NCI-H226 (cell line): Measurements from ENCODE around the gene PHEX.
"Not testable (repeated sequence)": the region's sequence is repeated elsewhere in the genome, so short reads cannot be mapped to it uniquely, and the experiment has no call there.

Experiments used
- DNase-seq: peaks from one replicate; pipeline ENCODE4 v3.0.0-alpha.2; 2015

Gene PHEX

DNA sequence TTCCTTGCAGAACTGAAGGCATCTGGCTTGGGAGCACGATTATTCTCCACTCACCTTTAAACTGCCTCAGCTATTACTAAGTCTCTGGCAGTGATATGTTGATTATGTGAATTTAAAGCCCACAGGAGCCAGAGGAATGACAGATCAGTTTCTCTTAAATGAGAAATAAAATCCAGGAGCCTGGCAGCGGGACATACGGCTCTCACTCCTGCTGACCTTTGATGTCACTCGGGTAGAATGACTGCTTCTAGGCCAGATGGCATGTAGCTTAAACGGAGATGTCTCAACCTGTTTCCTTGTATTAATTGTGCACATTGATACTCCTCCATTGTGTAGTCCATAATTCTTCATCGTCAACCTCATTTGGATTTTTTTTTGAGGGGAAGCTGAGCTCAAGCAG, 236.6 kb downstream of the PHEX start:
- no peak for DNase-seq

DNA sequence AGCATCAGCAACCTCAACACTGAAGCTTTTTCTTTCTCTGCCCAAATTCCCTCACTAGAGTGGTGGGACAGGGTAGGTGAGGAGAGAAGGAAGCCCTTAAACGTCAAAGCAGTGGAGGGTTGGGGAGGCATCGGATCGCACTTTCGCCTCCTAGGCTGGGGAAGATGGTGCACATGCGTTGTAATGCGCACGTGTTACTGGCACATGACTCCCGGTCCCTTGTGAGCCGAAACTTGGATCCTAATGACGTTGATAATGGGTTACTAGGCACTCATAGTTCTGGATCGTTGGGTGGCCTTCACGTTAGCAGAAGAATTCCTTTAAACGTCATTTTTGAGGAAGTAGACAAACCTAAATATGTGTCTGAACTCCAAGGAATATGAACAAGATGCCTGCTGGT, 240.5 kb downstream of the PHEX start, which contains the start of gene CBLL2:
CBLL2 (plus strand) TSS at position 301 of the 400 bp plus-strand sequence; CDS start at position 380, 79 bp downstream.
- DNase-seq = no peak

GRCh38 chrX:22273714-22274317, 241.7 kb downstream of the PHEX start:
- DNase-seq = no peak

GRCh38 chrX:22276781-22277180, 244.7 kb downstream of the PHEX start:
- no peak for DNase-seq

- DNase-seq = no peak
These were observed 246.2 kb downstream of the PHEX start for GRCh38 chrX:22278375-22278774.

- not testable (repeated sequence) for DNase-seq
These were observed 257.1 kb downstream of the PHEX start for GRCh38 chrX:22289209-22289608.

DNA sequence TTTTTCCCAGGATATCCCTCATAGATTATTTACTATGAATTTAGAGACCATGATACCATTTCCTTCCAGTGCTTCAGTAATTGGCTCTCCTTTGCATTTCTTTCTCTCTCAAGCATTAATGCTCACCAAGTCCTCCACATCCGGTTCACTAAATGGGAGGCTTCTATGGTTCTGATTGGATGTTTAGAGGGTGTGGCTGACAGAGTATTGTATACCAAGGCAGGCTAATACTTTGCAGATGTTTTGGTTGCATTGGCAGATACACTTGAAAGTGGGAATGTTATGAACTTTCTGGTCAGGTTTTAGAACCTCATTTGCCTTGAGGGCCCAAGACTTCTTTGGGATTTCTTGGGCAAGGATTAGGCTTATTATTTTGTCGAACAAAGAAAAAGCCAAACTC, 264.7 kb downstream of the PHEX start:
- DNase-seq = no peak

DNA sequence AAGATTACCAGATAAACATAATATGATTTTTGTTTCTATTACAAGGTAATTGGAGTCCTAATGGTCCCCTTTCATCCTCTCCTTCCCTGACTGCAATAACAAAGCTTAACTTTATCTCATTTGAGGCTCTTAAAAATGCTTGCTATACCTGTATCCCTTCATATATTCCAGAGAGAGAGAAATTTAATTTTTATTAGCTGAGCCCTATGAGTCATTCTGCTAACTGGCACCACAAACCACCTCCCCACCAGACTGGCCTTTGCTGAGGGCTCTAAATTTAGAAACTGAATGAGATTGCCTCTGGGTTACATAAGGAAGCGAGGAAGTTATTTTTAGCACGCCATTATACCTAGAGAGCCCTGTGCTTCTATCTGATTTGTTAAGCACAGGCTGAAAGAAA, 268.0 kb downstream of the PHEX start:
- DNase-seq = peak; percentile 48
